22Rv1 (cell line): ENCODE results near the gene STARD10.

Experiments
- CTCF ChIP-seq: fragments of 450-650 bp; IDR thresholded peaks from 2 replicates; pipeline ENCODE4 v1.5.1; 2017; ENCODE audit warnings: mild to moderate bottlenecking
- ZFX ChIP-seq: fragments of 450-650 bp; IDR thresholded peaks from 2 replicates; pipeline ENCODE4 v1.6.1; 2017; ENCODE audit warnings: antibody characterized with exemption, borderline replicate concordance

- TF ChIP-seq CTCF, result no peak
- TF ChIP-seq ZFX, result no peak
Observed at GRCh38 chr11:72777755-72778278, 16.0 kb downstream of the STARD10 start.
